ENCODE measurements around the gene FAM186B.

The FAM186B gene

GRCh38 chr12:49562831-49563230 is 42.6 kb downstream of the FAM186B start:
- TF ChIP-seq SP1 (IDR thresholded peaks at IDR 0.05) = no peak
- TF ChIP-seq HDGF (IDR thresholded peaks at IDR 0.05; ENCODE audit: borderline replicate concordance) = no peak
- TF ChIP-seq SUZ12 (IDR thresholded peaks at IDR 0.05) = no peak
- TF ChIP-seq FOXM1 (IDR thresholded peaks at IDR 0.05; ENCODE audit: borderline replicate concordance) = no peak
- no peak for TF ChIP-seq ELF4 (IDR thresholded peaks at IDR 0.05)
- no peak for TF ChIP-seq FOXA1 (IDR thresholded peaks at IDR 0.05)
- no peak for TF ChIP-seq NFRKB (IDR thresholded peaks at IDR 0.05)
- TF ChIP-seq BHLHE40 (IDR thresholded peaks at IDR 0.05; ENCODE audit: borderline replicate concordance) = no peak
- TF ChIP-seq ZNF384 (IDR thresholded peaks at IDR 0.05) = no peak
- no peak for TF ChIP-seq ARNT (IDR thresholded peaks at IDR 0.05)
- no peak for TF ChIP-seq TARDBP (IDR thresholded peaks at IDR 0.05)
- no peak for TF ChIP-seq LEF1 (IDR thresholded peaks at IDR 0.05; ENCODE audit: borderline replicate concordance)
- TF ChIP-seq PKNOX1 (IDR thresholded peaks at IDR 0.05) = no peak
- TF ChIP-seq FOXK2 (IDR thresholded peaks at IDR 0.05) = no peak
- no peak for TF ChIP-seq CTBP1 (IDR thresholded peaks at IDR 0.05; ENCODE audit: borderline replicate concordance)
- TF ChIP-seq L3MBTL2 (conservative IDR thresholded peaks at IDR 0.05) = no peak
- DNase-seq (ENCODE audit: extremely low spot score) = no peak
- ChIA-PET CTCF (no interaction called here), POLR2A (interaction anchor here (1.2 kb wide), 1 partner anchor 9 kb away, joined by 6 read pairs; no protein-coding TSS in a partner anchor)

GRCh38 chr12:49562233-49562632 is 43.2 kb downstream of the FAM186B start:
- ChIA-PET POLR2A (interaction anchor here (1.2 kb wide), 1 partner anchor 9 kb away, joined by 6 read pairs; no protein-coding TSS in a partner anchor), CTCF (interaction anchor here (0.6 kb wide), 1 partner anchor 93 kb away, joined by 4 read pairs; no protein-coding TSS in a partner anchor)
- no peak for TF ChIP-seq SP1 (IDR thresholded peaks at IDR 0.05)
- TF ChIP-seq SUZ12 (IDR thresholded peaks at IDR 0.05) = no peak
- TF ChIP-seq FOXK2 (IDR thresholded peaks at IDR 0.05) = no peak
- TF ChIP-seq FOXM1 (IDR thresholded peaks at IDR 0.05; ENCODE audit: borderline replicate concordance) = no peak
- TF ChIP-seq BHLHE40 (IDR thresholded peaks at IDR 0.05; ENCODE audit: borderline replicate concordance) = no peak
- no peak for TF ChIP-seq NFRKB (IDR thresholded peaks at IDR 0.05)
- TF ChIP-seq ARNT (IDR thresholded peaks at IDR 0.05) = no peak
- TF ChIP-seq TARDBP (IDR thresholded peaks at IDR 0.05) = no peak
- TF ChIP-seq FOXA1 (IDR thresholded peaks at IDR 0.05) = no peak
- TF ChIP-seq L3MBTL2 (conservative IDR thresholded peaks at IDR 0.05) = no peak
- no peak for TF ChIP-seq CTBP1 (IDR thresholded peaks at IDR 0.05; ENCODE audit: borderline replicate concordance)
- no peak for TF ChIP-seq LEF1 (IDR thresholded peaks at IDR 0.05; ENCODE audit: borderline replicate concordance)
- TF ChIP-seq HDGF (IDR thresholded peaks at IDR 0.05; ENCODE audit: borderline replicate concordance) = no peak
- TF ChIP-seq PKNOX1 (IDR thresholded peaks at IDR 0.05) = no peak
- no peak for TF ChIP-seq ZNF384 (IDR thresholded peaks at IDR 0.05)
- no peak for TF ChIP-seq ELF4 (IDR thresholded peaks at IDR 0.05)
- DNase-seq (ENCODE audit: extremely low spot score) = no peak

- no peak for DNase-seq (ENCODE audit: extremely low spot score)
- CTCF ChIA-PET = no interaction called here
- TF ChIP-seq FOXM1 (IDR thresholded peaks at IDR 0.05; ENCODE audit: borderline replicate concordance) (no peak), ZNF384 (IDR thresholded peaks at IDR 0.05) (no peak), HDGF (IDR thresholded peaks at IDR 0.05; ENCODE audit: borderline replicate concordance) (no peak), LEF1 (IDR thresholded peaks at IDR 0.05; ENCODE audit: borderline replicate concordance) (no peak), NFRKB (IDR thresholded peaks at IDR 0.05) (no peak), SP1 (IDR thresholded peaks at IDR 0.05) (no peak), FOXK2 (IDR thresholded peaks at IDR 0.05) (no peak), L3MBTL2 (conservative IDR thresholded peaks at IDR 0.05) (no peak), TARDBP (IDR thresholded peaks at IDR 0.05) (no peak), SUZ12 (IDR thresholded peaks at IDR 0.05) (no peak)
- POLR2A ChIA-PET = no interaction called here
Measured at GRCh38 chr12:49560695-49561094, 44.7 kb downstream of the FAM186B start.

- DNase-seq (ENCODE audit: extremely low spot score) = no peak
- CTCF ChIA-PET = no interaction called here
- TF ChIP-seq BHLHE40 (IDR thresholded peaks at IDR 0.05; ENCODE audit: borderline replicate concordance) (no peak), ARNT (IDR thresholded peaks at IDR 0.05) (no peak), FOXM1 (IDR thresholded peaks at IDR 0.05; ENCODE audit: borderline replicate concordance) (no peak), NFRKB (IDR thresholded peaks at IDR 0.05) (no peak), HDGF (IDR thresholded peaks at IDR 0.05; ENCODE audit: borderline replicate concordance) (no peak), FOXA1 (IDR thresholded peaks at IDR 0.05) (no peak), ELF4 (IDR thresholded peaks at IDR 0.05) (no peak), CTBP1 (IDR thresholded peaks at IDR 0.05; ENCODE audit: borderline replicate concordance) (no peak), PKNOX1 (IDR thresholded peaks at IDR 0.05) (no peak), TARDBP (IDR thresholded peaks at IDR 0.05) (no peak), LEF1 (IDR thresholded peaks at IDR 0.05; ENCODE audit: borderline replicate concordance) (no peak), L3MBTL2 (conservative IDR thresholded peaks at IDR 0.05) (no peak), ZNF384 (IDR thresholded peaks at IDR 0.05) (no peak), SP1 (IDR thresholded peaks at IDR 0.05) (no peak)
- POLR2A ChIA-PET = no interaction called here
Measured at GRCh38 chr12:49559011-49559675, 46.3 kb downstream of the FAM186B start.

GRCh38 chr12:49558526-49558925 is 46.9 kb downstream of the FAM186B start:
- no peak for DNase-seq (ENCODE audit: extremely low spot score)
- ChIA-PET CTCF (interaction anchor here (0.5 kb wide), 1 partner anchor 42 kb away, joined by 3 read pairs; no protein-coding TSS in a partner anchor), POLR2A (interaction anchor here (0.8 kb wide), 1 partner anchor 22 kb away, joined by 3 read pairs; no protein-coding TSS in a partner anchor)
- no peak for TF ChIP-seq ARNT (IDR thresholded peaks at IDR 0.05)
- TF ChIP-seq ELF4 (IDR thresholded peaks at IDR 0.05) = no peak
- TF ChIP-seq TARDBP (IDR thresholded peaks at IDR 0.05) = no peak
- TF ChIP-seq CTBP1 (IDR thresholded peaks at IDR 0.05; ENCODE audit: borderline replicate concordance) = no peak
- no peak for TF ChIP-seq SUZ12 (IDR thresholded peaks at IDR 0.05)
- TF ChIP-seq FOXM1 (IDR thresholded peaks at IDR 0.05; ENCODE audit: borderline replicate concordance) = no peak
- TF ChIP-seq LEF1 (IDR thresholded peaks at IDR 0.05; ENCODE audit: borderline replicate concordance) = no peak
- TF ChIP-seq HDGF (IDR thresholded peaks at IDR 0.05; ENCODE audit: borderline replicate concordance) = no peak
- TF ChIP-seq NFRKB (IDR thresholded peaks at IDR 0.05) = no peak
- TF ChIP-seq BHLHE40 (IDR thresholded peaks at IDR 0.05; ENCODE audit: borderline replicate concordance) = no peak
- no peak for TF ChIP-seq SP1 (IDR thresholded peaks at IDR 0.05)
- no peak for TF ChIP-seq FOXA1 (IDR thresholded peaks at IDR 0.05)
- no peak for TF ChIP-seq ZNF384 (IDR thresholded peaks at IDR 0.05)
- no peak for TF ChIP-seq L3MBTL2 (conservative IDR thresholded peaks at IDR 0.05)
- no peak for TF ChIP-seq FOXK2 (IDR thresholded peaks at IDR 0.05)
- TF ChIP-seq PKNOX1 (IDR thresholded peaks at IDR 0.05) = no peak
